NCI-H1930 (cell line): Measurements from ENCODE around the gene IRF2.

Source experiments
- DNase-seq, 2 experiments: peaks; one replicate each; lab custom pipeline; 2025; lab: John Stamatoyannopoulos, UW

IRF2 gene

DNA sequence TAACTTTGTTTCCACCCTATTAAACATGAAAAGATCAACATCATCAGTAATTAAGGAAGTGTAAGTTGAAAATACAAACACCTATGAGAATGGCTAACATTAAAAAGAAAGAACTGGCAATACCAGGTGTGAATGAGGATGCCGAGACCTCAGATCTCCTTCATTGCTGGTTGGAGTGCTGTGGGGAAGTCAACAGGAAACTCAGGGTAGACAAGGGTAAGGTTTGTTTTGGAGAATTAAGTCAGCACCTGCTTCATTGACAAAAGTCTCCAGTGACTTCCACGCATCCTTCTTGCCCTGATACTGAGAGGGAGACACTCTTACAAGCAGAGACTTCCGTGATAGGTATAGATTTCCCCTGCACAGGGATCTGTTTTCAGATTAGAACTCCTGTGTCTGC lies 106.1 kb downstream of the IRF2 start:
- no peak for DNase-seq

DNA sequence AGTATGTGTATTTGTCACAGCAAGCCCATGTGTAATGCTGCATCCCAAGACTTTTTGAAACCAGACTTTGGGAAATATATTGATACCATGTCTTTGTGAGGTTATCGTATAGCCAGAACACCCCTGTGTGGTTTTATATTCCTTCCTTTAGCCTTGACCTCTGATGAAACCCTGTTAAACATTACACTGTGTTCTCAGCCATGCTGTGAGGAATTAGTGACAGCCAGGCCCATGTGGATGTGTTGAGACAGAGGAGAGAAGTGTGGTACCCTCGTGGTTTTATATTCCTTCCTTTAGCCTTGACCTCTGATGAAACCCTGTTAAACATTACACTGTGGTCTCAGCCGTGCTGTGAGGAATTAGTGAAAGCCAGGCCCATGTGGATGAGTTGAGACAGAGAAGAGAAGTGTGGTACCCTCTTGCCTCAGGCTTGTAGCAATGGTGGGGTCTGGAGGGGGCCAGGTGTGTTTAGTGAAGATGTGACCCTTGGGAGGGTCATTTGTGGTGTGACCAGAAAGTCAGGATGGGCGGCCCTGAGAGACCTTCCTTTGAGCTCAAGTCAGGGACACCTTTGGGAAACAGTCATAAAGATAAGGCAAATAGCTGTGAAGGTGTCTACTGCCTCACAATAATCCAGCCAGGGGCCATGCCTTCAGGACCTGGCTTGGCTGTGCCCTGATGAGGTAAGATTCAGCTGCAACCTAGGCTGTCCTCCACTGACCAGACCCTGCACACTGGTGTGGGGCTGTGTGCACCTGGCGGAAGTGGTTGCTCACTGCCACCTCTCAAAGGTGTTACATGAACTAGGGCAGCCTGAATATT lies 110.0 kb downstream of the IRF2 start:
- DNase-seq, result no peak

DNA sequence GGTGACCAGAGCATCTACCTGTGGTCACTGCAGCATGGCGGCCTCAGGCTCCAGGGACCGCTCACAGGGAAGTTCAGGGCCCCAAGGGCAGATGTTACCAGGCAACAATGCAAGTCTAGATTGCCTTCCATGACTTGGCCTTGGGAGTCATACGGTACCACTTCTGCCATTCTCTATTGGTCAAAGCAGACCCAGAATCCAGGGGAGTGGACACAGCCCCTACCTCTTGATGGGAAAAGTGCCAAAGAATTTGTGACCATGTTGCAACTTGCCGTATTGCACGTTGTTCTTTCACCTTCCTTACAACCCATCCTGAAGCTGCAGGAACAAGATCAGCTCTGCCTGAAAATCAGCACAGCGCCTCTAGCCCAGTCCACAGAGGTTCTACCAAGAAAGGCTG lies 111.1 kb downstream of the IRF2 start:
- no peak for DNase-seq

DNA sequence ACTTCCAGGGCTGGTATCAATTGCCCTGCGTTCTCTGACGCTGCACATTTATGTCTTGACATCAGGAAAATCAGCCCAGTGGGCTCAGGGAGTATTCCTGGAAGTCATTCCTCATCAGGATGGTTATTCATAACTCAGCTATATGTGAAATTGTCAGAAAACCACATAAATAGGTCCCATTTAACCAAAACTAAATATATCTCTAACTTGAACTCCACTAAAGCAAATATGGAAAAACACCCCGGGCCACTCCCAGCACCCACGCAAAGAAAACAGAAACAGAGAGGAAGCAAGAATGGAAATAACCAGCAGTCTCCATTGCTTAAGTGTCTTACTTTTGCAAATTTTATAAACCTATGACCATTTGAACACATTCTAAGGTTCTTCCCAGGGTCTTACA lies 112.0 kb downstream of the IRF2 start:
- DNase-seq, result no peak

DNA sequence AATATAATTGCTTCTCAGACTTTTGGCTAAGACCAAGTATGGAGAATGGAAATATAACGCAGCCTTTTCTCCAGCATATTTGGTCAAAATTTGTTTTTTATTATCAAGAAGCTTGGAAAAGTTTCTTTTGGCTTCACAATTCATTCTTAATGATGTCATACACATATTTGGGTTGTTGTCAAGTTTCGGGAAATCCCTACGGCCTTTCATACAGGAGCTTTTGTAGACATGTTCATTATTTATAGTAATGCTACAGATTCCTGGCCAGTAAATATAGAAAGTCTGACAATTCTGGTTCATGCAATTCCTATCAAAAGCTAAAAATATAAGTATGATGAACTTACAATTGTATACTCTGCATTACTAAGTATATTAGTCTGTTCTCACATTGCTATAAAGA lies 112.9 kb downstream of the IRF2 start:
- no peak for DNase-seq

DNA sequence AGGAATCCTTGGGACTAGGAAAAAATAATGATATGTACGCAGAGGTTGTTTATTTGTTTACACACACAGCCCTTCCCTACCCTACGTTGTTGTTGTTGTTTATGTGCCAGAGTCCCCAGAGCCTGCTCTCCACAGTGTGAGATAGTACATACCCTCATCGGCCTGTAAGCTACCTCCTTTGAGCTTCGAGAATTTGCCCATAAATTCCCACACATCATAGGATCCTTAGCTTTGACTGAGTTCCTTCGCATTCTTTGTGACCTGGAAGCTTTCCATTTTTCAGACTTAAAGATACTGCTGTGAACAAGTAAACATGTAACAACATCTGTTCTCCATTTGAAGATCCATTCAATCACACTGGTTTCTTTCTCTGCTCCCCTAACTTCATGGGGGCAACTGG lies 114.5 kb downstream of the IRF2 start:
- DNase-seq, result no peak

DNA sequence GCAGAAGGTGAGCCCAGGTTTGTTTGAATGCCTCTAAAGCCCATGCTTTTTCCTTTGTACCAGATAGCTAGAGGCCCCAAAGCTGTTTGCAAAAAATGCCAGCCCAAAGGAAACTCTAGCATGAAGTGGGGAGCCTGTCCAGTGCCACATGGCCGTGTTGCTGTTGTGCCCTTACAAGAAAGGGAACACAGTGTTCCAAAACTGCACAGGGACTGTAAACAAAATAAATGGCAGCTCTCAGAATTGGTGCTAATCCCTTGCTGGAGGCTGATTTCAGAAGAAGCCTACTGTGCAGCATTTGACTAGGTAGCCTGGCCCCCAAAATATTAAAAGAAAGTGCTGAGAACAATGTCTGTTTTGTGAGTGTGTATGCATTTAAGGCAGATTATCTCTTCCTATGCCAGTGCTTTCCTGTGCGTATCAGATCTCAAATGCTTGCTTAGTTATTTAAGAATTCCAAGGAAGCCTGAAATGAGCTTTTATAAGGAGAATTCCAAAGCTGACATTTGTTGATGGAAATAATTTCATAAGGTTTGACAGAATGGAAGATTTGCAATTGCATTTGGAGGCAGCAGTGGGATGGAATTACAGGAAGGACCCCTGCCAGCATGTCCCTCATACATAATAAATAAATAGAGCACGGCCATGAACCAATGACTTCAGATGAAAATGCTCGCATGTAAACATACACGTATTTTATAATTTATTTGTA lies 115.7 kb downstream of the IRF2 start:
- DNase-seq, result no peak

DNA sequence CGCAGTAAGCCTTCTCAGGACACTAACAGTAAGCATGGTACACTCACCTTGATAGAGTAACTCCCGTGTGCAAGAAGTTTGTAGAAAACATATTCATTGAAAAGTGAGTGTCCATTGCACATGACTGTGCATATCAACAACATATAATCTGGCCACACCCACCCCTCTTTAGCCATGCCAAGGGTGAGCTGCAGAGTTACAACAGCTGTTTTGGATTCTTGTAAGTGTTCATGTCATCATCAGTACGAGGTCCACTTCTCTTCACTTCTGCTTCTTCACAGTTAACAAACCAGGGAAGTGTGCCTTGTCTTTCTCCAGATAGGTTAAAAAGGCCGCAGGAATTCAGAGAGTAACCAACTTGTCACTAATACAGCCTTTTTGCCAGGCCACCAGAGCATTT lies 116.6 kb downstream of the IRF2 start:
- no peak for DNase-seq

DNA sequence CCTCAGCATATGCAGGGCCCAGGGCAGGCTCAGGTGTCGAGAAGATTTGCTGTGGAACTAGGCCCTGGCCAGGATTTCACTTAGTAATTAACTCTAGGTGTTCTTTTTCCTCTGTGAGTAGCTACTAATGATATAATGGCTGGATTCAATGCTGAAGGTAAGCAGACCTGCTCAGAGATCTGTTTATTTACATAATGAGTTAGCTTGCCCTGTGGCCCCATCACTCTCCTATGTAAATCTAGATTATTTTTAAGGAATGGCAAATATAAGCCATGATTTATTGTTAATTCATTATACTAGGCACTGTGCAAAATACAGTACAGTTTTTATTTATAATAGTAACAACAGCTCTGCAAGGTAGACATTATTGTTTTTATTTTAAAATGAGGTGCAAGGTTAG lies 117.2 kb downstream of the IRF2 start:
- DNase-seq, result no peak

DNA sequence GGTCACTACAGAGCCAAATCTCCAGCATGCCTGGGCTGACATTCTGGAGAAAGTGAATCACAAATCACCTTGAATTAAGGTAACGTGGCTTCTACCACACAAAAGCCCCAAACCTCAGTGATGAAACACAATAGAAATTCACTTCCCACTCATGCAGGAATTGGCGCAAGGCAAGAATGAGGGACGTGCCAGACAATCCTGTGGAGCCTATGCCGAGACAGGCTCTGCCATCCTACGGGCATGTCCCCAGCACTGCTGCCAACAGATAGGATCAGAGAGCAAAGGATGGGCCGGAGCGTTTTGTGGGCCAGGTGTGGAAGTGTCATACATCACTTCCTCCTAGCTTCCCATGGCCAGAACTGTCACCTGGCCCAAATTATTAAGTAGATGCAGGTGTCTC lies 118.0 kb downstream of the IRF2 start:
- DNase-seq, result no peak

DNA sequence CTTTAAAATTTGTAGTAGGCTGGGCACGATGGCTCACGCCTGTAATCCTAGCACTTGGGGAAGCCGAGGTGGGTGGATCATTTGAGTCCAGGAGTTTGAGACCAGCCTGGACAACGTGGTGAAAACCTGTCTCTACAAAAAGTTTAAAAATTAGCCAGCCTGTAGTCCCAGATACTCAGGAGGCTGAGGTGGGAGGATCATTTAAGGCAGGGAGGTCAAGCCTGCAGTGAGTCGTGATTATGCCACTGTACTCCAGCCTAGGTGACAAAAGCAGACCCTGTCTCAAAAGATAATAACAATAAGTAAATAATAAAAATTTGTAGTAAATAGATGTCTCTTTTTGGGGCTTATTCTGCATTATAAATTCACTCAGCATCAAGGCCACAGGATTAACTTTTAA lies 118.5 kb downstream of the IRF2 start:
- DNase-seq, result no peak

DNA sequence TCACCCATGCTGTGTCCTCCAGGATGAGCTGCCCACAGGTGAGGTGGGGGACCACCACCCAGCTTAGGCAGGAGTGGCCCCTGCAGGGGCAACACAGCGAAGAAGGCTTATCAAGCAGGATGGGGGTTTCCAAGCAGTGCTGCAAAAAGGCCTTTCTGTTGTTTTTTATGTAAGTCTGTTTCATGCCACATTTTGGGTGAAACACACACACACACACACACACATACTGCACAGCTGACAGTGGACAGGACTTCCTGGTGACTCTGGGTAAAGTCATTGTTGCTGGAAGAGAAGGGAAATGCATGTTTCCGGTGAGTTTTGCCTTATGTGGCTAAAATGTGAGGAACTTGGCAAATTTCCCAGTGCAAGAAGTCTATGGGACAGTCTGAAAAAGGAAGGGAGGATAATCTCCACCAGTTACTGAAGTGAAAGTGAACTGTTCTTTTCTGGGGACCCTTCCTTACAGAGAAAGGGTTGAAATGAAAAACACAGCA lies 119.2 kb downstream of the IRF2 start:
- no peak for DNase-seq

DNA sequence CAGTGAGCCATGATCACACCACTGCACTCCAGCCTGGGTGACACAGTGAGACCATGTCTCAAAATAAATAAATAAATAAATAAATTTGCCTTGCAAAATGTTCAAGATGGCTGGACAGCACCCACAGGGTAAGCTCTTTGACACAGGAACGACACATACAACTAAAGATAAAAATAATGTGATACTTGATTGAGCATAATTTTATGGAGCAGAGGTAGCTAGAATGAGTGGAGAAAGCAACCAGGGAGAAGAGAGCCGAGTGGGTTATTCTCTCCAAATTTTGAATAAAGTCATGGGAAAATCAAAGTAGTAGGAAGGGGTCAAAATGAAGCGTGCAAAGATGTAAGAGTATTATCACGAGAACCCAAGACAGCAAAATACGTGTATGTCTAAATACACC lies 121.5 kb downstream of the IRF2 start:
- no peak for DNase-seq

DNA sequence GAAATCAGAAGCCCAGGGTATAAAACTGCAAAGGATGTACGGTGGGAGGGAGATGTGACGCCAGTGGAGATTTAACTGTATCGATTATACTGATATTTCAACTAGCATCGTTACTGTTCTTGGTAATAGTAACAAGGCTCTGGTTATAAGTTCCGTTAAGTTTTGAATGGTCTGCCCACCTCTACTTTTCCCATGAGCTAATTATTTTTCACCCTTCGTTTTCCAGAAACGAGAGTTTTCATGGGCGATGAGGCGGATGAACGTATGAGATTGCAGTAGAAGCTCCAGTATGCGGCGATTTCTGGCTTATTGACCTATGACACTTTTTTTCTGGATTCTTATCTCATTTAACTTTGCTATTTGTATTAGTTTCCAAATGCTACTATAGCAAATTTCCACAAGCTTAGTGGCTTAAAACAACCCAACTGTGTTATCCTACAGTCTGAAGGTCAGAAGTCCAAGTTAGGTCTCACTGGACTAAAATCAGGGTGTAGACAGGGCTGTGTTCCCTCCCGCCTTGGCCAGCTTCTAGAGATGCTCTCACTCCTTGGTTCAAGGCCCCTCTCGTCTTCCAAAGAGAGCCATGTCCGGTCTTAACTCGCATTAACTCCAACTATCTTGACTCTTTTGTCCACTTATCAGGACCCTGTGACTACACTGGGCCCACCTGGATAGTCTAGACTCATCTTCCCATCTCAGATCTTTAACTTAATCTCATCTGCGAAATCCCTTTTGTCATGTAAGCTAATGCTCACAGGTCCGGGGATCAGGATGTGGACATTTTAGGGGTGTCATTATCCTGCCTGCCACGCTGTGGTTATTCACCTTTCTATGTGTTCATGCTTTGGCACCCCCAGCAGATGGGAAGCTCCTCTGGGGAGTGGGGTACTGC lies 122.5 kb downstream of the IRF2 start:
- DNase-seq, result no peak

DNA sequence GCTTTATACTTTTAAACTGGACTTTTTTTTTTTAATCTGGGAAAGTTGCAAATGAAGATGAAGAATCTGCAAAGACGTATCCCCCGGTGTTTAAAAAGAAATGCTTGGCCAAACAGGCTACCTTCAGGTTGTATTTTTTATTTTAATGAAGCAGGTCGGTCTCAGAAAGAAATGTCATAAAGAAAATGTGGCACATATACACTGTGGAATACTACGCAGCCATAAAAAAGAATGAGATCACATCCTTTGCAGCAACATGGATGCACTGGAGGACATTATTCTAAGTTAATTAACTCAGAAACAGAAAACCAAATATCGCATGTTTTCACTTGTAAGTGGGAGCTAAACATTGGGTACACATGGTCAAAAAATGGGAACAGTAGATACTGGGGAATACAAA lies 123.4 kb downstream of the IRF2 start:
- no peak for DNase-seq

DNA sequence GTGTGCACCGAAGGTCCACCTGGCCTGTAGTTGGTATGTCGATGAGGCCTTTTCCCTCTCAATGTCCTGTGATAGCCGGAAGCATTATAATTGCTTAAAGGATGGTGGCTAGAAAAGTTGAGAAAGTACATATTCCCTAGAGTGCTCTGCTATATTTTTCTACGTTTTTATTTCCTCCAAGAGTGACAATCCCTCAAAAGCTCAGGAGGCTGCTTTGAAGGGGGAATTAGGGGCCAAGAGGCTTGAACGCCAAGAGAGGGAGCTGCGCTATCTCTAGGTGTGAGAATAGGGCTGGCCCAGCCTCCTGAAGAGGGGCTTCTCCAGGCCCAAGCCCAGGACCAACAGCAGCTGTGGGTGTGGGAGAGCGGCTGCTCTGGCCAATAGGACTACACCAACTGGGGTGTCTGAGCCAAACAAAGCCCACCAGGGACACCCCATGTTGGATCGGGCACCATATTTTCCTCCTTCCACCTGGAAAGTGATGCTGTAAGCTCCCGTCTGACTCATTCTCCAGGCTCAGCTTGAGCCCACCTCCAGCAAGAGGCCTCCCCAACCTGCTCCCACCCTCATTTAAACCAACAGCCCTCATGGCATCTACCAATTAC lies 124.0 kb downstream of the IRF2 start:
- no peak for DNase-seq

DNA sequence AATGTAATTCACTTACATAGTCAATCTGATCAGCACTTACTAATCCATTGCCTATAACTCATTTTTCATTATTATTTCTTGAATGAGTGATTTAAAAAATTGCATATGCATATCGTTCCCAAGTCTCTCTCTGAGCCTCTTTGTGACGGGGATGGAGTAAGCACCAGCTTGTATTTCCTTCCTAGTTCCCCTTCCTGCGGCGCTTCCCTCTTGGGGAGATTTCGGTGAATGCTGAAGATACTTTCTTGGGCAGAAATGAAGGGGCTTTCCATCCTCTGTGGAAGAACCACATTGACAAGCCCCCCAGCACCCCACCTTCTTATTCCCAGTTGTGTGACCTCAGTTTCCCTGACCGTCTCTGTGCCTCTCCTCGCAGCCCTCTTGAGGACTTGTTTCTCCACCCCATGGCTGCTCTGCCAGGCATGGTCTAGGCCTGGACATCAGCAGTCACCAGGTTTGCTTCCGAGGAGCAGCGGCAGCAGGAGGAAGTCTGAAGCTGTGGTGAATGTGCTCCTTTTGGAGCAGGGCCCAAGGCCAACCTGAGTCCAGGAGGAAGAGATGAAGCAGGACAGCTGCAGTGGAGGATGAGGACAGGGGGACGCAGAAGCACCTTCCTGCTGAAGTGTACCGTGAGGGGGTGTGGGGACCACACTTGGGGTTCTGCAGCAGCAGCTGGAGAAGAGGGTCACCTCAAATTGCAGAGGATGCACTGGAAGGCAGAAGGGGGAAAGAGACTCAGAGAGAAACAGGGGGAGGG lies 124.9 kb downstream of the IRF2 start:
- DNase-seq, result no peak

DNA sequence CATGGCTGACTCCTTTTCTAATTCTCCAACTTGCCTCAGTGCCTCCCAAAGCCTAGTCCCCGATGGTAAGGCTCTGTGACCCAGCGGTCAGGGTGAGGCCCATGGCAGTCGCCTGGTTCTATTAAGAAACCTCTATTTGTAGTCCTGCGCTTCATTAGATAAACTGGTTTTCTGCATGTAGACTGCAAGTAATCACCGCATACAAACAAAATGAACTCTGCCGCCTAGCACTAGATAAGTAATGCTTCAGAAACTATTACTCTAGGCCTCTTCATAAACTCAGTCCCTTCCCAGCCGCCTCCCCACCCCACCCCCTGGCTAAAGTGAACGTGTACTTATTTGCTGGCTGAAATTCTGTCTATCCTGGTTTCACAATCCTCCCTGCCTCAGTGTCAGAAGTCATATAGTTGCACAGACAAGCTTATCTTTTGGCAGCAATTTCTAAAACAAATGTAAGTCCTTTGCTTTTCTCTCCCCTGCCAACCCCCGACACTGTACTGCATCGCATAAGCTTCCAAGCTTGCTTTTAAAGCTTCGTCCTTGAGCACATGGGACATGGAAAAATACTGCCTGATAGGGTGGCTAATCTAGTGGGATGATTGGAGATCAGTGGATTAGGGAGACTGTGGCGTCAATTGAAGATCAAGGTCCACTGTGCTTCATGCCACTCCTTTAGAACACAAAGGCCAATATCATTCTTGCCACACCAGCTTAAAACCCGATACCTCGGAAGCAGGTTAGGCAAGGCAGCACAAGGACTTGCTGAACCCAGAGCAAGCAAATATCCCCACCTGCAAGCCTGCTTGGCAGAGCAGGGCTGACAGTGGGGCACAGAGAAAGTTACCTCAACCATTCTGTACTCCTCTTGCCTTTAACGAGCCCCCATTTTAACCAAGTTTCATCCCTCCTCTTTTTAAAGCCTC lies 125.8 kb downstream of the IRF2 start:
- DNase-seq, result no peak

DNA sequence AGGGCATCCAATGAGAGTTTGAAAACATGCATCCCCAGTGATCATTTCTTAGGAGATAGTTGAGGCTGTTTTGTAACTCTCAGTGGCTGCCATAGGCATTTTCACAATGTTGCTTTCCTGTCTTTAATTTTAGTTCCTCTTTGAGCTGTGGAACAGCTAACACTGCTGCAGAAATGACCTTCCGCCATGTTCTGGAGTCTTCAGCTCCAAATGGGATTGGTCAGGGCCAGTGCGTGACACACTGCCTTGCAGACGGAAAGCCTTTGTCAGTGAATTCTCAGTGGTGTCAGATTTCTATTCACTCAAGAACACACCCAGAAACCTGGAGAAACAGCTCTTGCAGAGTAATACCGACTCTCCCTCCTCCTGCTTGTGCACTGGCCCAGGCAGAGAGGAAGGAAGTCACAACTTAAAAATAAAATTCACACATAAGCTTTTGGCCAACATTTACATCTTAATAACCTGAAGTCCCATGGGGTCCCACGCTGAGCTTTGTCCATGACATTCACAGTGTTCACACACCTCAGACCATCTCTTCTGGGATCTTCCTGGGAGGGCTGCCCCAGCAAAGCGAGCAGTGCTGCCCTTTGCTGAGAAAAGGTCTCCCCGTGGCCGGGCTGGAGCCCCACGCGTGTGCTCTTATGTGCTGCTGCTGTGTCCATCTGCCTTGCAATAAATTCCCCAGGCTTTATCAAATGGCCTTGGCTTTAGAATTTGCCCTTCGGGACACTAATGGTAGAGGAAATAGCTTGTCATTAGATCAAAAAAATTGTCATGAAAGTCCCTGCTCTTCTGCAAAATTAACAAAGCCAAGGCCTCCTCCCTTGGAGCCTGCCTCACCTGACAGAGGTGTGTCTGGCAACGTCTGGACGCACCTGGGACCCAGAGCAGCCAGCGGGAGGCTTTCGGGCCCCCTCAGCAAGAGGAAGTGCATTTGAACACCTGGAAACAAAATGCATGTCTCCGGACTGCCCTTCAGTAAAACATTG lies 126.8 kb downstream of the IRF2 start:
- DNase-seq, result peak; percentile 57 to 69
